HCT116 (cell line): Measurements from ENCODE around the gene GON4L. TPM values are rescaled to one million over a fixed set of nuclear protein-coding genes. Genes with fewer than 3 reads are reported as not detected.

ENCODE experiments used
- ATAC-seq: fragments of 200-7000 bp; cut with Tn5 transposase; 2 replicates; pipeline ENCODE4 v1.9.1; 2020; ENCODE audit warnings: mild to moderate bottlenecking, moderate library complexity
- BruUV-seq: library from RNA; stranded (reverse); fragments of 400-500 nt; replicated peaks from 2 replicates; lab custom pipeline; 2021; lab: Mats Ljungman, UMichigan
- CTCF ChIA-PET: fragments of 300-600 bp; sonication (Branson Sonifier 250); formaldehyde crosslinking; loops from one replicate; lab custom pipeline; 2021; ENCODE audit warnings: antibody characterized with exemption; lab: Charles Lee
- POLR2A ChIA-PET: fragments of 300-600, 350-600 bp; sonication (Branson Sonifier 250); formaldehyde crosslinking; loops from one replicate; lab custom pipeline; 2021; ENCODE audit warnings: antibody characterized with exemption; lab: Charles Lee
- RAD21 ChIA-PET, 2 experiments: fragments of 300-600 bp; sonication (Branson Sonifier 250); formaldehyde crosslinking; loops; one replicate each; lab custom pipeline; 2023; ENCODE audit warnings: low total read pairs in 2 of 2; ENCODE audit not compliant: uncharacterized antibody in 2 of 2, unreplicated experiment in 2 of 2, low non-redundant PET in 1 of 2; lab: Charles Lee
- DNase-seq: peaks from one replicate; pipeline ENCODE4 v3.0.0-alpha.2; 2010; ENCODE audit warnings: low read depth, low spot score
- H2AFZ ChIP-seq: fragments of 200-600 bp; shearing (Covaris generic), sonication (generic); 2 replicates; pipeline ENCODE4 v1.6.1; 2017; ENCODE audit warnings: low read depth, mixed run types, mixed read lengths, antibody characterized with exemption, low read length; ENCODE audit not compliant: poor library complexity, severe bottlenecking
- H3K27ac ChIP-seq: 2 replicates; pipeline ENCODE4 v1.5.1; 2012; ENCODE audit warnings: low read depth, low read length
- H3K27me3 ChIP-seq: fragments of 200-600 bp; sonication (generic); 2 replicates; pipeline ENCODE4 v1.6.1; 2016; ENCODE audit warnings: mixed run types, low read length, mixed read lengths; ENCODE audit not compliant: insufficient read depth
- H3K36me3 ChIP-seq, 2 experiments: fragments of 200-500 bp in 1 of 2; fragments of 200-600 bp in 1 of 2; sonication (Bioruptor generic) in 1 of 2; sonication (generic) in 1 of 2; 2 replicates each; pipeline versions ENCODE4 v1.5.1 to v1.6.1; 2014 to 2016; ENCODE audit warnings: low read length in 2 of 2, inconsistent platforms in 1 of 2, mixed read lengths in 1 of 2, mixed run types in 1 of 2; ENCODE audit not compliant: insufficient read depth in 2 of 2, control insufficient read depth in 1 of 2
- H3K4me1 ChIP-seq, 2 experiments: fragments of 200-600 bp in 1 of 2; sonication (generic) in 1 of 2; 2 replicates each; pipeline versions ENCODE4 v1.5.1 to v1.6.1; 2012 to 2017; ENCODE audit warnings: low read length in 2 of 2, inconsistent platforms in 1 of 2, mild to moderate bottlenecking in 1 of 2, mixed read lengths in 1 of 2, mixed run types in 1 of 2, moderate library complexity in 1 of 2; ENCODE audit not compliant: insufficient read depth in 2 of 2, control insufficient read depth in 1 of 2
- H3K4me2 ChIP-seq: fragments of 200-600 bp; sonication (generic); 2 replicates; pipeline ENCODE4 v1.6.1; 2017; ENCODE audit warnings: mixed run types, low read length, mixed read lengths
- H3K4me3 ChIP-seq, 2 experiments: fragments of 200-600 bp in 1 of 2; sonication (generic) in 1 of 2; replicated peaks in 1 of 2; 2 replicates each; pipeline ENCODE4 v1.5.1; 2011 to 2016; ENCODE audit warnings: low read length in 2 of 2, control low read depth in 1 of 2, low read depth in 1 of 2, mild to moderate bottlenecking in 1 of 2, mixed read lengths in 1 of 2, mixed run types in 1 of 2
- H3K79me2 ChIP-seq: fragments of 200-600 bp; sonication (generic); 2 replicates; pipeline ENCODE4 v1.6.1; 2017; ENCODE audit warnings: mild to moderate bottlenecking, mixed run types, low read length, moderate library complexity, mixed read lengths; ENCODE audit not compliant: insufficient read depth
- H3K9ac ChIP-seq: fragments of 200-600 bp; sonication (generic); 2 replicates; pipeline ENCODE4 v1.6.1; 2016; ENCODE audit warnings: low read length, mixed read lengths
- H3K9me2 ChIP-seq: fragments of 200-600 bp; sonication (generic), shearing (Covaris generic); 2 replicates; pipeline ENCODE4 v1.6.1; 2017; ENCODE audit warnings: mixed run types, mild to moderate bottlenecking, moderate library complexity; ENCODE audit not compliant: insufficient read depth
- H3K9me3 ChIP-seq, 2 experiments: fragments of 200-500 bp in 1 of 2; fragments of 200-600 bp in 1 of 2; sonication (Bioruptor generic) in 1 of 2; sonication (generic) in 1 of 2; 2 replicates each; pipeline ENCODE4 v1.6.1; 2014 to 2017; ENCODE audit warnings: low read length in 2 of 2, mixed read lengths in 2 of 2, inconsistent platforms in 1 of 2, low read depth in 1 of 2, mild to moderate bottlenecking in 1 of 2, mixed run types in 1 of 2, moderate library complexity in 1 of 2; ENCODE audit not compliant: control insufficient read depth in 1 of 2, insufficient read depth in 1 of 2
- H4K20me1 ChIP-seq: fragments of 200-600 bp; sonication (generic), shearing (Covaris generic); 2 replicates; pipeline ENCODE4 v1.6.1; 2017; ENCODE audit warnings: mixed run types, mild to moderate bottlenecking, moderate library complexity; ENCODE audit not compliant: insufficient read depth
- CBX3 ChIP-seq: IDR thresholded peaks from 2 replicates; pipeline ENCODE4 v1.6.1; 2012; ENCODE audit warnings: low read depth
- CTCF ChIP-seq, 3 experiments: fragments of 200-600 bp in 1 of 3; sonication (generic) in 1 of 3; IDR thresholded peaks in 2 of 3; conservative IDR thresholded peaks in 1 of 3; 2 replicates each; pipeline ENCODE4 v1.5.1; 2012 to 2017; ENCODE audit warnings: low read depth in 2 of 3, low read length in 2 of 3, antibody characterized with exemption in 1 of 3, borderline replicate concordance in 1 of 3, control low read depth in 1 of 3, mild to moderate bottlenecking in 1 of 3, mixed read lengths in 1 of 3, mixed run types in 1 of 3, moderate library complexity in 1 of 3; ENCODE audit not compliant: insufficient read depth in 1 of 3
- ELF1 ChIP-seq: IDR thresholded peaks from 2 replicates; pipeline ENCODE4 v1.6.1; 2012; ENCODE audit warnings: low read depth, borderline replicate concordance
- EZH2 ChIP-seq: fragments of 200-600 bp; sonication (generic); IDR thresholded peaks from 2 replicates; pipeline ENCODE4 v1.6.1; 2017; ENCODE audit warnings: antibody characterized with exemption, mixed run types
- EZH2phosphoT487 ChIP-seq: fragments of 200-600 bp; IDR thresholded peaks from 2 replicates; pipeline ENCODE4 v1.6.1; 2018; ENCODE audit warnings: antibody characterized with exemption, borderline replicate concordance
- JUND ChIP-seq: IDR thresholded peaks from 2 replicates; pipeline ENCODE4 v1.6.1; 2012
- POLR2AphosphoS5 ChIP-seq: IDR thresholded peaks from 2 replicates; pipeline ENCODE4 v1.6.1; 2011; ENCODE audit warnings: mild to moderate bottlenecking, low read depth, low read length, moderate library complexity
- RAD21 ChIP-seq: IDR thresholded peaks from 2 replicates; pipeline ENCODE4 v1.6.1; 2012; ENCODE audit warnings: low read depth, mild to moderate bottlenecking
- REST ChIP-seq: IDR thresholded peaks from 2 replicates; pipeline ENCODE4 v1.6.1; 2012; ENCODE audit warnings: low read depth
- TCF7L2 ChIP-seq: IDR thresholded peaks from 2 replicates; pipeline ENCODE4 v1.7.0; 2011; ENCODE audit warnings: borderline replicate concordance, inconsistent platforms; ENCODE audit not compliant: insufficient read depth, insufficient read length; ENCODE audit errors: extremely low read depth
- YY1 ChIP-seq: IDR thresholded peaks from 2 replicates; pipeline ENCODE4 v1.6.1; 2011; ENCODE audit warnings: low read length, low read depth, moderate library complexity, mild to moderate bottlenecking; ENCODE audit not compliant: insufficient replicate concordance; ENCODE audit errors: extremely low read depth
- ZNF274 ChIP-seq: fragments of 200-500 bp; sonication (Bioruptor generic); IDR thresholded peaks from 2 replicates; pipeline ENCODE4 v1.6.1; 2014; ENCODE audit warnings: mild to moderate bottlenecking, low read depth, low read length, inconsistent platforms
- intact Hi-C: fragments of 100-400 bp; cut with micrococcal nuclease; formaldehyde crosslinking; loops from 2 replicates; pipeline ENCODE4 v1.10.0; 2022
- total RNA-seq: library from RNA; stranded (reverse); gene quantifications from one replicate; pipeline ENCODE4 v1.2.1, GENCODE V29; 2021; ENCODE audit not compliant: unreplicated experiment

GON4L gene
- total RNA-seq, 1 experiment from 2014 or later, result 40.8 TPM

- H3K79me2 ChIP-seq, result no peaks in the 10 kb centered on the region
- intact Hi-C loops, result no loop called here
- H2AFZ ChIP-seq, result no peak overlapping the region
- H3K36me3 ChIP-seq, result no peaks in the 10 kb centered on the region
- TF ChIP-seq YY1 (no peak), JUND (no peak), CTCF (IDR thresholded peaks at IDR 0.05 in 2 of 3, conservative IDR thresholded peaks at IDR 0.05 in 1 of 3; ENCODE audit: borderline replicate concordance in 1 of 3, insufficient read depth in 1 of 3, low read depth in 2 of 3, low read length in 2 of 3) (no peak), RAD21 (no peak), CBX3 (no peak), EZH2 (no peak), POLR2AphosphoS5 (no peak), TCF7L2 (no peak), EZH2phosphoT487 (no peak), ELF1 (no peak), ZNF274 (no peak), REST (no peak)
- TF ChIP-seq, all 23 proteins: peak for 0
- Histone ChIP-seq H3K4me1 (no peaks in the 10 kb centered on the region), H3K4me3 (no peak overlapping the region), H3K27me3 (peaks cover 7% of the 10 kb centered on the region; the same call in 1 of the 2 replicates), H3K4me2 (no peak overlapping the region), H3K9me2 (no peaks in the 10 kb centered on the region), H3K9me3 (no peaks in the 10 kb centered on the region), H3K9ac (no peak overlapping the region), H3K27ac (no peak overlapping the region), H4K20me1 (no peaks in the 10 kb centered on the region)
- no peak for DNase-seq
- ATAC-seq, result no peak
- POLR2A ChIA-PET, result no interaction called here
- RAD21 ChIA-PET, result no interaction called here
- no TSS peak for BruUV-seq
- CTCF ChIA-PET, result no interaction called here
Observed at GRCh38 chr1:155884982-155885381, 28.0 kb upstream of the GON4L start.
